K562 (cell line): Measurements from ENCODE around the gene HOXA11. TPM values are rescaled to one million over a fixed set of nuclear protein-coding genes. Genes with fewer than 3 reads are reported as not detected.

Experiments
- ATAC-seq: fragments of 200-7000 bp; cut with Tn5 transposase; 3 replicates; pipeline ENCODE4 v1.9.1; 2020; ENCODE audit warnings: moderate library complexity
- BruUV-seq: library from RNA; stranded (reverse); fragments of 400-500 nt; replicated peaks from 2 replicates; lab custom pipeline; 2021; lab: Mats Ljungman, UMichigan
- CTCF ChIA-PET: fragments of 300-600 bp; formaldehyde crosslinking; extraction: SDS; loops from one replicate; lab custom pipeline; 2021; ENCODE audit warnings: low intra/inter-chr PET ratio; lab: Yijun Ruan, JAX
- POLR2A ChIA-PET: fragments of 300-600, 350-650 bp; sonication (Branson Sonifier 250); formaldehyde crosslinking; extraction: SDS; loops from one replicate; lab custom pipeline; 2021; ENCODE audit warnings: antibody characterized with exemption, inconsistent platforms; lab: Yijun Ruan, JAX
- DNase-seq, 4 experiments: peaks; one replicate each; pipeline versions ENCODE4 v3.0.0 to v3.0.0-alpha.2; 2011 to 2018; ENCODE audit warnings: low spot score in 3 of 4, mixed read lengths in 3 of 4; ENCODE audit errors: extremely low read depth in 1 of 4
- FAIRE-seq: peaks from 2 replicates; lab custom pipeline; 2011; peaks lifted over from hg19 to GRCh38; lab: Jason Lieb, UNC
- H2AFZ ChIP-seq: 2 replicates; pipeline ENCODE4 v1.6.0; 2011; ENCODE audit warnings: low read depth, low read length, control low read depth, inconsistent platforms
- H3K27ac ChIP-seq: fragments of 200-600 bp; 3 replicates; pipeline ENCODE4 v1.8.0; 2011; ENCODE audit warnings: low read depth, mild to moderate bottlenecking, control low read depth, inconsistent platforms, low read length, moderate library complexity, mixed read lengths; ENCODE audit errors: extremely low read depth
- H3K27me3 ChIP-seq, 2 experiments: fragments of 300-600 bp in 1 of 2; 2 replicates in 1 of 2; 3 replicates in 1 of 2; pipeline versions ENCODE4 v1.6.0 to v1.8.0; 2011; ENCODE audit warnings: inconsistent platforms in 2 of 2, low read length in 2 of 2, mild to moderate bottlenecking in 1 of 2, mixed read lengths in 1 of 2, moderate library complexity in 1 of 2; ENCODE audit not compliant: control insufficient read depth in 2 of 2, insufficient read depth in 2 of 2
- H3K36me3 ChIP-seq: fragments of 300-600 bp; 3 replicates; pipeline ENCODE4 v1.8.0; 2011; ENCODE audit warnings: mild to moderate bottlenecking, low read length, inconsistent platforms; ENCODE audit not compliant: control insufficient read depth, insufficient read depth
- H3K4me1 ChIP-seq, 2 experiments: fragments of 200-600 bp in 1 of 2; replicated peaks in 1 of 2; 2 replicates in 1 of 2; 3 replicates in 1 of 2; pipeline versions ENCODE4 v1.5.1 to v1.8.0; 2011; ENCODE audit warnings: inconsistent platforms in 2 of 2, low read length in 2 of 2, mild to moderate bottlenecking in 1 of 2, mixed read lengths in 1 of 2, moderate library complexity in 1 of 2; ENCODE audit not compliant: control insufficient read depth in 2 of 2, insufficient read depth in 2 of 2
- H3K4me2 ChIP-seq: 2 replicates; pipeline ENCODE4 v1.6.1; 2011; ENCODE audit warnings: low read length, control low read depth, inconsistent platforms, mixed read lengths; ENCODE audit not compliant: insufficient read depth
- H3K4me3 ChIP-seq: fragments of 200-600 bp; sonication (generic), shearing (Covaris generic); 2 replicates; pipeline ENCODE4 v1.5.1; 2016; ENCODE audit warnings: control low read depth, inconsistent platforms
- H3K79me2 ChIP-seq: fragments of 200-600 bp; 3 replicates; pipeline ENCODE4 v1.8.0; 2011; ENCODE audit warnings: low read length, inconsistent platforms; ENCODE audit not compliant: control insufficient read depth, insufficient read depth
- H3K9ac ChIP-seq, 2 experiments: 2 replicates each; pipeline versions ENCODE4 v1.6.0 to v1.6.1; 2011; ENCODE audit warnings: low read depth in 2 of 2, low read length in 2 of 2, control low read depth in 1 of 2, inconsistent platforms in 1 of 2, mild to moderate bottlenecking in 1 of 2, mixed read lengths in 1 of 2; ENCODE audit not compliant: insufficient read depth in 1 of 2
- H3K9me1 ChIP-seq: one replicate; pipeline ENCODE4 v1.6.0; 2011; ENCODE audit warnings: inconsistent platforms, mild to moderate bottlenecking, low read length, moderate library complexity; ENCODE audit not compliant: control insufficient read depth, insufficient read depth
- H3K9me3 ChIP-seq: replicated peaks from 2 replicates; pipeline ENCODE4 v1.5.1; 2011; ENCODE audit warnings: low read depth, low read length, inconsistent platforms; ENCODE audit not compliant: control insufficient read depth, insufficient read depth
- H4K20me1 ChIP-seq: replicated peaks from 2 replicates; pipeline ENCODE4 v1.6.1; 2011; ENCODE audit warnings: low read length, inconsistent platforms, mixed read lengths; ENCODE audit not compliant: control insufficient read depth, insufficient read depth
- FOXJ2 ChIP-seq: fragments of 200-800 bp; sonication (Bioruptor generic); IDR thresholded peaks from 2 replicates; pipeline ENCODE4 v1.6.1; 2016; ENCODE audit warnings: missing genetic modification characterization, missing compliant biosample characterization
- KLF13 ChIP-seq: fragments of 450-650 bp; IDR thresholded peaks from 2 replicates; pipeline ENCODE4 v1.6.1; 2016; ENCODE audit warnings: missing genetic modification characterization, low read depth, mild to moderate bottlenecking, missing compliant biosample characterization, moderate library complexity, borderline replicate concordance
- LARP7 ChIP-seq: fragments of 450-650 bp; IDR thresholded peaks from 2 replicates; pipeline ENCODE4 v1.6.1; 2016
- RHOXF2B ChIP-seq: fragments of 250-450 bp; sonication (Bioruptor Pico); conservative IDR thresholded peaks from 2 replicates; pipeline ENCODE4 v1.5.1; 2021
- ZNF174 ChIP-seq: fragments of 250-450 bp; sonication (Bioruptor Pico); IDR thresholded peaks from 2 replicates; pipeline ENCODE4 v1.4.0; 2020; ENCODE audit warnings: mild to moderate bottlenecking
- ZNF354B ChIP-seq: fragments of 250-450 bp; sonication (Bioruptor Pico); IDR thresholded peaks from 2 replicates; pipeline ENCODE4 v1.4.0; 2020
- WGBS: fragments of 100-300 bp; shearing (Covaris generic); methylation state at CpG from one replicate; pipeline ENCODE4 v1.1.6; 2016; ENCODE audit warnings: low coverage, mixed read lengths; ENCODE audit not compliant: insufficient coverage; ENCODE audit errors: missing lambda C conversion rate; 5-methylcytosine and 5-hydroxymethylcytosine counted together
- in situ Hi-C: fragments of 300-500 bp; cut with MboI; formaldehyde crosslinking; loops from 4 replicates; pipeline ENCODE4 v1.15.0; 2018; ENCODE audit warnings: inconsistent platforms, mixed read lengths
- intact Hi-C: fragments of 100-400 bp; cut with micrococcal nuclease; formaldehyde crosslinking; loops from 2 replicates; pipeline ENCODE4 v1.14.2; 2022
- polyA plus RNA-seq, 8 experiments: library from polyadenylated mRNA; depleted of rRNA in 4 of 8; stranded (reverse) in 5 of 8; unstranded in 3 of 8; fragments of >200 nt; fragmentation: Nextera tagmentation in 2 of 8; fragmentation: Illumina TruSeq in 1 of 8; extraction: Ambion mirVana in 2 of 8; extraction: Trizol in 1 of 8; gene quantifications; 2 replicates each; pipeline versions ENCODE4 v1.2.1 to v1.2.3, GENCODE V29; 2011 to 2014; ENCODE audit warnings: inconsistent platforms in 1 of 8, missing spikeins in 1 of 8
- total RNA-seq, 7 experiments: library from RNA; depleted of rRNA in 6 of 7; stranded (reverse); fragments of >200 nt in 6 of 7; fragmentation: Illumina TruSeq in 2 of 7; extraction: Trizol in 2 of 7; gene quantifications; 2 replicates each; pipeline versions ENCODE4 v1.2.1 to v1.2.3, GENCODE V29; 2011 to 2021; ENCODE audit warnings: low replicate concordance in 1 of 7
- TF ChIP-seq, protein P1 (sequence below): fragments of 250-450 bp; sonication (Bioruptor Pico); IDR thresholded peaks from 2 replicates; pipeline ENCODE4 v1.8.0; 2021; ENCODE audit warnings: moderate library complexity, mild to moderate bottlenecking, inconsistent platforms
- TF ChIP-seq, protein P2 (sequence below): sonication (generic); formaldehyde crosslinking; IDR thresholded peaks from 2 replicates; pipeline ENCODE4 v1.8.0; 2022; ENCODE audit warnings: missing genetic modification reagents, mild to moderate bottlenecking, moderate library complexity, borderline replicate concordance

Gene HOXA11
- total and polyA plus RNA-seq, 9 of the 15 experiments (the other 6 are each of a cell fraction or from before 2014, with no cell fraction given): not detected

DNA sequence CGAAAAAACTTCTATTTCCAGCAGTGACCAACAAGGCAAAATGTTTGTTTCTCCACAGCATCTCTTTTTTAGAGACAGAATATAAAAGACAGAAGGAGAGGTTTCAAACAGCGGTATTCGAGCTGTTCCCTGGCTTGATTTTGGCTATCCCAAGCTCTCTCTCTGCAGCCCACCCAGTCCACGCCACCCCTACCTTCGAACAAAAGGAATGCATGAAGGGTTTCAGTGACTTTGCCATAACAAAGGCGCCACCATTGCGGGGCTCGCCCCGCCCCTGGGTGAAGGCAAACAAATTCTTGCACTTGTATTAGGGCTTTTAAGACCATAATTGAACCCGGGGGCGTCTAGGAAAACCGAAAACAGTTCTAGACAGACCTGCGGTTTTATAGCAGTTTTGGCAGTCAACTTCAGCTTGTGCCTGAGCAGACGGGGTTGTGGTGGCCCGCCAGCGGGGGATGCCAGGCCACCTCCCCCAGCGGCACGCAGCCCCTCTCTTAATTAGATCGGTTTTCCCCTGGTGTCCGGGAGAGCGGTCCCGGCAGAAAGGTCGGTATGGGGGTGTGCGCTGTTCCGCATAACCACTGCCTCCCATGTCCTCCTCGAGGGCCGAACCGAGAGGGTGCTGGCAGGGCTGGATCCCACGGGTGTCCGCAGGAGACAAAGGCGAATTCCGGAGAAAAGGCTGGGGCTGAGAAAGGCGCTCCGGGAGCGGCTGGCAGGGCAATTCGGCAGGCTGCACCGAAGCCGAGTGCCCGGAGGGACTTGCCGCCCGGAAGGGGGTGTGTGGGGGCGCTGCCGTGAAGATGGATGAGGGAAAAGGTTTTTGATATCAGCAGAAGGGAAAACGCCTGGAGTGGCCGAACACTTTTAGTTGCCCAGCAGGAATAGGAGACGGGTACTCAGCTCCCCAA, 2.7 kb upstream of the HOXA11 start:
- FAIRE-seq: no peak
- DNase-seq: no peak
- no TSS peak for BruUV-seq
- Histone ChIP-seq H3K9ac (no peak overlapping the region), H3K4me2 (no peak overlapping the region), H4K20me1 (no peaks in the 10 kb centered on the region), H3K4me3 (no peak overlapping the region), H3K27me3 (peaks cover 55 to 82% of the 10 kb centered on the region in 2 experiments), H3K9me1 (no peaks in the 10 kb centered on the region), H2AFZ (no peak overlapping the region), H3K36me3 (no peaks in the 10 kb centered on the region), H3K4me1 (peaks cover 0 to 31% of the 10 kb centered on the region in 2 experiments; a peak in 2 of 5 replicates), H3K9me3 (no peaks in the 10 kb centered on the region), H3K27ac (no peak overlapping the region), H3K79me2 (no peaks in the 10 kb centered on the region)
- ATAC-seq: no peak
- TF ChIP-seq LARP7 (no peak), RHOXF2B (CRISPR knock-in tag) (no peak), FOXJ2 (tag) (no peak), KLF13 (tag) (no peak), ZNF354B (CRISPR knock-in tag) (no peak), ZNF174 (CRISPR knock-in tag) (no peak)
- TF ChIP-seq, protein P1, sequence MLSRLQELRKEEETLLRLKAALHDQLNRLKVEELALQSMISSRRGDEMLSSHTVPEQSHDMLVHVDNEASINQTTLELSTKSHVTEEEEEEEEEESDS (CRISPR knock-in tag): no peak
- TF ChIP-seq, protein P2, sequence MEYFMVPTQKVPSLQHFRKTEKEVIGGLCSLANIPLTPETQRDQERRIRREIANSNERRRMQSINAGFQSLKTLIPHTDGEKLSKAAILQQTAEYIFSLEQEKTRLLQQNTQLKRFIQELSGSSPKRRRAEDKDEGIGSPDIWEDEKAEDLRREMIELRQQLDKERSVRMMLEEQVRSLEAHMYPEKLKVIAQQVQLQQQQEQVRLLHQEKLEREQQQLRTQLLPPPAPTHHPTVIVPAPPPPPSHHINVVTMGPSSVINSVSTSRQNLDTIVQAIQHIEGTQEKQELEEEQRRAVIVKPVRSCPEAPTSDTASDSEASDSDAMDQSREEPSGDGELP (CRISPR knock-in tag): no peak
- intact Hi-C loops (no loop called here), in situ Hi-C loops (no loop called here)
- CTCF ChIA-PET: no interaction called here
- POLR2A ChIA-PET: interaction anchor here (0.6 to 2.4 kb wide), 2 partner anchors 8 to 13 kb away, joined by 3 to 6 read pairs; no protein-coding TSS in a partner anchor
- WGBS: 6% methylated on average over 44 of the region's 46 CpGs
